Urinary bladder (tissue), 4 donors: ENCODE data around the gene GSG1. TPM values are rescaled to one million over a fixed set of nuclear protein-coding genes. Genes with fewer than 3 reads are reported as not detected.
"Not testable (repeated sequence)": the region's sequence is repeated elsewhere in the genome, so short reads cannot be mapped to it uniquely, and the experiment has no call there.

ENCODE experiments used
- DNase-seq: peaks from one replicate; pipeline ENCODE4 v3.0.0-alpha.2; 2015; ENCODE audit errors: extremely low spot score
- H3K27ac ChIP-seq: one replicate; pipeline ENCODE4 v1.5.1; 2013; ENCODE audit warnings: low read depth, mild to moderate bottlenecking, moderate library complexity
- H3K36me3 ChIP-seq: one replicate; pipeline ENCODE4 v1.6.1; 2013; ENCODE audit warnings: mild to moderate bottlenecking, moderate library complexity; ENCODE audit not compliant: insufficient read depth
- H3K4me1 ChIP-seq: one replicate; pipeline ENCODE4 v1.6.1; 2013; ENCODE audit warnings: mild to moderate bottlenecking, moderate library complexity; ENCODE audit not compliant: insufficient read depth
- H3K4me3 ChIP-seq: one replicate; pipeline ENCODE4 v1.5.1; 2013; ENCODE audit warnings: low read depth, low read length
- WGBS: extraction: QIAGEN DNeasy Blood & Tissue Kit; methylation state at CpG from one replicate; pipeline ENCODE4 v1.1.7; 2013; 5-methylcytosine and 5-hydroxymethylcytosine counted together
- polyA plus RNA-seq: library from polyadenylated mRNA; stranded (reverse); fragments of 200-250 nt; gene quantifications from one replicate; pipeline ENCODE4 v1.2.3, GENCODE V29; 2013
- total RNA-seq: library from RNA; depleted of rRNA; stranded (reverse); fragments of >200 nt; gene quantifications from one replicate; pipeline ENCODE4 v1.2.3, GENCODE V29; 2014
- donor health status: healthy with polysubstance abuse.
- donor health status: healthy.

The GSG1 gene
- total and polyA plus RNA-seq, 2 donors: 1.1 TPM; not detected in 1

DNA sequence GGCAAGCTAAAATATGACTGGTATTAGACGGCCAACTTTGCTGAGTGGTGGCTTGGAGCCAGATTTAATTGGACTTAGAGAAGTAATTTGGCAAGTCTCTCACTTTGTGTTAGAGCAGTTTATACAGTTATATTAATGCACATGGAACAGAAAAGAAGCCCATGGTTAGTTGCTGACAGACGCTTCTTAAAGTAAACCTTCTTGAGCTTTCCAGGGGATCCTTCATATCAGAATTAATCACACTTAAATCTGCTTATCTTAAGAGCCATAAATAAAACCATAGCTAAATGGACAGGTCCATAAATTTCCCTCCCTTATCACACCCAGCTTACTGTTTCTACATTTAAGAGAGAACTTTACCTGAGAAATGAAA is 9.6 kb downstream of the GSG1 start:
- no peak overlapping the region for H3K27ac ChIP-seq
- no peak overlapping the region for H3K4me3 ChIP-seq
- DNase-seq: no peak
- 26% methylated on average over 2 of the region's 2 CpGs for WGBS
- no peaks in the 10 kb centered on the region for H3K4me1 ChIP-seq
- H3K36me3 ChIP-seq: no peaks in the 10 kb centered on the region

DNA sequence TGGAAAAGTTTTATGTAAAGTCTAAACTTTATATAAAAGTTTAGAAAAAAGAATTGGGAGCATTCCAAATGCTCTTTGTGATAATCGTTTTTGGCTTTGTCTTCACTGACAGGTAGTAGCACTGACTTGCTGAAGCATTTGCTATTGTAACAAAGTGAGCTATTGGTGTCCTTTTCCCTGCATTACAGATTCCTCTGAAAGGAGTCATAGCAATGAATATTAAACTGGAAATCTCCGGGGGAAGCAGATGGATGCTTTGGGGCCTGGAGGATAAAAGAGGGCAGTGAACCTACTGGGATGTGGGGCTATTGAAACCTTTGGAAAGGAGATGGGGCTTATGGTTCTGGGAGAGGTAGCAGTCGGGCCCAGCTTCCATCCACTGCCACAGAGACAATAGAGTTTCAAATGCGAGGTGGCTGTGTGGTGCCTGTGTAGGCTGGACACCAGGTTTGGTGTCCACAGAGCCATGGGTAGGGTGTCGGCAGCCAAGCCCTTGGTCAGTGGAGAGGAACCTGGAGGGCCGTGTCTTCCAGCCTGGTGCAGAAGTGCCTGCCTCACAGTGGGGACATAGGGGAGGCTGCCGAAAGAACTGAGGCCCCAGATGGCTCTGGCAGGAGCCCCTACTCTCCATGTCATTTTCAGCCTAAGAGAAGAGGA is 10.1 kb downstream of the GSG1 start:
- no peaks in the 10 kb centered on the region for H3K36me3 ChIP-seq
- no peak overlapping the region for H3K4me3 ChIP-seq
- peak overlapping the region; percentile 60 for H3K27ac ChIP-seq
- 61% methylated on average over 7 of the region's 7 CpGs for WGBS
- no peaks in the 10 kb centered on the region for H3K4me1 ChIP-seq
- no peak for DNase-seq

DNA sequence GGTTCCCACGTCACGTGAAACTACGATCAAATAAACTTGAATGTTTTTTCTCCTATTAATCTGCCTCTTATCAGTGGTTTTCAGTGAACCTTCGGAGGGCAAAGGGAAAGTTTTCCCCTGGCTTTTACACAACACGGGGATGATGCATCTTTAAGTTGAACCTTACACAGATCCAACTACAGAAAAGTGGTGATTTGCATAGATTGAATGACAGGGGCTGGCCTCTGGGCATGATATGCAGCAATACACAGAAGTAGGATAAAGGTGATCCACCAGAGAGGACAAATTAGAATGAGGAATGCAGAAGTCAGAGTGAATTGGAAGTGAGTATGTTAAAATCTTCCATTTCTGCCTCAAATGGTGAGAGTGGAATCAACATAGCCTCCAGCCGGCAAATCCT is 11.6 kb downstream of the GSG1 start:
- WGBS: 83% methylated on average over 6 of the region's 6 CpGs

DNA sequence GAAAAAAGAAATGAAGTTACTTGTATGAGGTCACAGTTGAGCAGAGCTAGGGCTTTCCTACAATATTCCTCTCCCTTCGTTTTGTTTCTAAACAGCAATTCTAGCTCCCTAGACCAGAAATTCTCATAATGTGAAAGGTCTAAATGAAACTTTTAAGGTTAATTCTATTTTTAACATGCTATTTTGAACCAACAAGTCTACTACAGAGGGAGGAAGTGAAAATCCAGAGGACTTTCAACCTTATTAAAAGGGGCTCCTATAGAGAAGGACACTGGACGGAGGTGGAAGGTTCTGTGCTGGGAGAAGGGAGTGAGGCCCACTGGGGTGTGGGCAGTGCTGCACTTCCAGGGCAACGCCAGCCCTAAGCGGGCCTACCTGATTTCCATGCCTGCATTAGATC is 13.4 kb downstream of the GSG1 start:
- no peak for DNase-seq
- 91% methylated on average over 4 of the region's 4 CpGs for WGBS
- H3K36me3 ChIP-seq: no peaks in the 10 kb centered on the region
- H3K4me3 ChIP-seq: no peak overlapping the region
- H3K27ac ChIP-seq: no peak overlapping the region
- H3K4me1 ChIP-seq: no peaks in the 10 kb centered on the region

More for the DNA sequence above, 11.6 kb downstream of the GSG1 start:
- Histone ChIP-seq H3K36me3 (no peaks in the 10 kb centered on the region), H3K27ac (no peak overlapping the region), H3K4me3 (no peak overlapping the region), H3K4me1 (no peaks in the 10 kb centered on the region)
- DNase-seq: no peak

GRCh38 chr12:13088496-13088895 is 15.0 kb downstream of the GSG1 start:
- Histone ChIP-seq H3K36me3 (no peaks in the 10 kb centered on the region), H3K27ac (no peak overlapping the region), H3K4me1 (no peaks in the 10 kb centered on the region), H3K4me3 (no peak overlapping the region)
- DNase-seq: no peak
- WGBS: 68% methylated on average over 4 of the region's 4 CpGs

- Histone ChIP-seq H3K27ac (no peak overlapping the region), H3K36me3 (no peaks in the 10 kb centered on the region), H3K4me1 (no peaks in the 10 kb centered on the region), H3K4me3 (no peak overlapping the region)
- WGBS: 75% methylated on average over 5 of the region's 5 CpGs
- DNase-seq: no peak
These were observed 15.7 kb downstream of the GSG1 start for GRCh38 chr12:13087766-13088165.

DNA sequence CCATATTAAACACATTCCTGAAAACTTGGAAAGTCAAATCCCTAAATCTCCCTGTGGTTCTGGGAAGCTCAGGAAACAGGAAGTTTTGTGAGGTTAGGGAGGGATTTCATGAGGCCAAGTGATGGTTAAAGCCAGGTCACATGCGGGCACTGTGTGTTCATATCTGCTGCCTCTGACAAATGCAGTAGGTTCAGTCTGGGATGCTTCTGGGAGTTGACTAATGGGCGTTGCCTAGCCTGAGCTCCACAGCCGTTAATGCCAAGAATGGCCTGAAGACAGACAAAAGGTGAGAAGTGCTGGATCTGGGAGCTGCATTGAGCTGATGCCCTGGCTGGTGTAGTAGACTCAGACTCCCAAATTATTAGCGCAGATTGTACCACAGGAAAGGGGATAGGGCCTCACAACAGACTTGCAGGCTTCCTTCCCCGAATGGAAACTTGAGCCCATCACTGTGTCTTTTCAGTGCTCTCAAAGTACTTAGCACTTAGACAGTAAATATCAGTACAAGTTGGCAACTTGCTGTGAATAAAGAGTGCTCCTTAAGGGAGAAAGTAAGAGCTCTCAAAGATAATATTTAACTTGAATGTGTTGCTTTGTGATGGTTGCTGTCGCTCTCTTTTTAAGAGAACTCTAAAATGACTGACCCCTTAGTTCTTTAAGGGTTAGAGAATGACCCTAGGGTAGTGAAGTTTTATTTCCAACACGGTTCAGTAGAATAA is 17.3 kb downstream of the GSG1 start:
- Histone ChIP-seq H3K4me3 (no peak overlapping the region), H3K4me1 (no peaks in the 10 kb centered on the region), H3K36me3 (peaks cover 3% of the 10 kb centered on the region), H3K27ac (no peak overlapping the region)
- 79% methylated on average over 7 of the region's 7 CpGs for WGBS
- no peak for DNase-seq

DNA sequence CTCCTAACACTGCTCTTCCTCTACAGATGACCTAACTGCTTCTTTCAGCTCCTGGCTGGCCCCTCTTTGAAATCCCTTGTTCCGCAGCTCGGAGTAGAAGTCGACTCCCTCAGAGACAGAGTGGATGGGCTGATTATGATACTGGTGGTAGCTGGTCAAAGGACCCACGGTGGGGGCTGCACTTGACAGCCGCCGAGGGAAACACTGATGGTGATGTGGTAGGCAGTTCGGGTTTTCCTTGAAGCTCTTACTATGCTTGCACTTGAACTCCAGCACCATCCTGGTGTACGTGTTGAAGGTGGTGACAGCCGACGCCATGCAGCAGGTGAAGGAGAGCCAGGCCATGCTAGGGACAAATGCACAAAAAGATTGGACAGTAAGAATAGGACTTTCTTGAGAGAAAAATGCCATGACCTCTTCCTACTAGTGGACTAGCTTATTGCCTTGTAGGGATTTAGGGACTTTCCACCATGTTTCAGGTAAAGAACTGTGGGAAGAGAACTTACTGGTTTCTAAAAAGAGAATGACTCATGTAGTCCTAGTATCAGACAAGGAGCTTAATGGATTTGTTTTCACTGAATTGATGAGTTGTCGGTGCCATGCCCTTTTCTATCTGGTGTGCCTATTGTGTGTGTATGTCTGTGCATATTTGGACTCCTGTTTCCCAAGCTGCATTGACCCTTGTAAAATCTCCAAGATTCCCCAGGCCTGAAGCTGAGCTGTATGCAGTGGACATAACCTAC is 18.4 kb downstream of the GSG1 start:
- no peak overlapping the region for H3K4me3 ChIP-seq
- no peaks in the 10 kb centered on the region for H3K4me1 ChIP-seq
- DNase-seq: no peak
- no peak overlapping the region for H3K27ac ChIP-seq
- WGBS: 96% methylated on average over 11 of the region's 11 CpGs
- peaks cover 3% of the 10 kb centered on the region for H3K36me3 ChIP-seq

DNA sequence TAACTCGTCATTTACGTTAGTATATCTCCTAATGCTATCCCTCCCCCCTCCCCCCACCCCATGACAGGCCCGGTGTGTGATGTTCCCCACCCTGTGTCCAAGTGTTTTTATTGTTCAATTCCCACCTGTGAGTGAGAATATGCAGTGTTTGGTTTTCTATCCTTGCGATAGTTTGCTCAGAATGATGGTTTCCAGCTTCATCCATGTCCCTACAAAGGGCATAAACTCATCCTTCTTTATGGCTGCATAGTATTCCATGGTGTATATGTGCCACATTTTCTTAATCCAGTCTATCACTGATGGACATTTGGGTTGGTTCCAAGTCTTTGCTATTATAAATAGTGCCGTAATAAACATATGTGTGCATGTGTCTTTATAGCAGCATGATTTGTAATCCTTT is 19.8 kb downstream of the GSG1 start:
- 92% methylated on average over 5 of the region's 5 CpGs for WGBS
- not testable (repeated sequence) for H3K4me3 ChIP-seq, H3K36me3 ChIP-seq, DNase-seq, H3K4me1 ChIP-seq, H3K27ac ChIP-seq

DNA sequence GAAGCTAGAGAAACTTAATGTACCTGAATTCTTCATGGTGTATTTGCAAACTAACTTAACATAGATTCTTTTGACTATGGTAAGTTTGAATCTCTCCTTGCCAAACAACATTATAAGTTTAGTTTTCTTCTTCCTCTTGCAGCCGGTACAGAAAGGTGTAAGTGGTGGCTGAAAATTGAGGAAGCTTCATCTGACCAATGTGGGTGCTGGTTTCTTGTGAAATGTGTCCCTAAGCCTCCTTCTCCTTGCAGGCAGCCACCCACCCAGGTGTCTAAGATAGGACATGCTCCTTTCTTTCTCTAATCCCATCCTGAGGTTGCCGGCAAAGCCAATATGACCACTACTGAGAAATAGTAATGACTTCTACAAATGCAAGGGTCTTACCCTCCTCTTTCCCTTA is 20.6 kb downstream of the GSG1 start:
- no peaks in the 10 kb centered on the region for H3K4me1 ChIP-seq
- no peak overlapping the region for H3K27ac ChIP-seq
- DNase-seq: no peak
- H3K4me3 ChIP-seq: no peak overlapping the region
- 95% methylated on average over 2 of the region's 2 CpGs for WGBS
- H3K36me3 ChIP-seq: peaks cover 3% of the 10 kb centered on the region

DNA sequence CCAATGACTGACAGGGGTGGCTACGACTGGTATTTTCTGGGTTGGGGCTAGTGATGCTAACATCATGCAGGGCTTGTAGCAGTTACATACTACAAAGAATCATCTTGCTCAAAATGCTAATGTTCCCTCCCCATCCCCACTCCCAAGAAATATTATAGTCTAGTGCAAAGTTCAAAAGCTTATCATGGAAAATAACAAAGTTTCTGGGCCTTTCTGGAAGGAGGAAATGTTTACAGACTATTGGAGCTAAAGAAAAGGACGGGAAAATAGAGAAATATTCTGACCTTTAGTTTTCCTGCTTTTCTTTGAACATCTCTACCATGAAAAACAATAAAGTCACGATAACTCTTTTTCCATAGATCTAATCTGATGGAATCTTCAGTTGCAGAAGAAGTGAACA is 23.2 kb downstream of the GSG1 start:
- H3K27ac ChIP-seq: no peak overlapping the region
- 92% methylated on average over 3 of the region's 3 CpGs for WGBS
- DNase-seq: no peak
- peaks cover 3% of the 10 kb centered on the region for H3K36me3 ChIP-seq
- H3K4me1 ChIP-seq: no peaks in the 10 kb centered on the region
- no peak overlapping the region for H3K4me3 ChIP-seq

- no peaks in the 10 kb centered on the region for H3K4me1 ChIP-seq
- no peak overlapping the region for H3K4me3 ChIP-seq
- no peak overlapping the region for H3K27ac ChIP-seq
- peaks cover 3% of the 10 kb centered on the region for H3K36me3 ChIP-seq
- WGBS: 78% methylated on average over 8 of the region's 8 CpGs
- no peak for DNase-seq
These were observed 24.0 kb downstream of the GSG1 start for GRCh38 chr12:13079440-13079906.

DNA sequence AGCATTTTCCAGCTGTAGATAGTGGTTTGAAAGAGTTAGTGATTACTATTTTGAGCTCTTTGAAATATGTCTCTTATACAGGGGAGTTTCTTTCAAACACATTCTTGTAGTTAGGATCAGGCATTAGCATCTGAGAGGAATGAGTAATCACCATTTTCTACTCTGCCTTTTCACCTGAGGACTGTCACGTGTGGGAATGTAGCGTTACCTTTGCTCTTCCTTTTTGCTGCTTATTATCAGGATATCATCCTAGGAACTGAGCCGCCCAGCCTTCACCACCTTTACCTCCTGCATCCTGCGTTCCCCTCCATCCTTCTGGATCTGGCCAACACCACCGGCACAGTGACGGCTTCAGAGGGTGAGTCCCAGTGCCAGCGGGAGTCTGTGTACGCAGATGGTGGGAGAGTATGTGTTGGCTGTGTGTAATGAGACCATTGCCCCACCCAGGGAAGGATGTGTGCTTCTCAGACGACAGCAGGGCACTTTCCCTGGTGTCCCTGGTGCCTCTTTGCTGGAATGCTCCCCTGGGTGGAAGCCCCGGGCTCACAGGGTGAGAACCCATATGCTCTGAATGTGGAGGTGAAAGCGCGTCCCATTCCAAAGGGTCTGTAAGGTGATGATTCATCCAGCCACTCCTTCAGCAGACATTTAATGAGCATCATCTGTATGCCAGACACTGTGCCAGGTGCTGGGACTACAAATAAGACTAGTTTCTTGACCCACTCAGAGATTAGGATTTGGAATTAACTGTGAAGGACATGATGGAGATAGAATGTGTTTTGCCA is 27.5 kb downstream of the GSG1 start:
- Histone ChIP-seq H3K4me3 (no peak overlapping the region), H3K4me1 (no peaks in the 10 kb centered on the region), H3K27ac (no peak overlapping the region), H3K36me3 (no peaks in the 10 kb centered on the region)
- DNase-seq: no peak
- 80% methylated on average over 12 of the region's 12 CpGs for WGBS
